NCI-H82 treated with DMSO at 0.1 percent for 48 hours (cell line): Measurements from ENCODE around the gene PCNT.

Experiments used
- DNase-seq: peaks from one replicate; lab custom pipeline; 2025; ENCODE audit not compliant: unreplicated experiment; lab: John Stamatoyannopoulos, UW

PCNT gene

GRCh38 chr21:46379691-46380090 lies 55.7 kb downstream of the PCNT start:
- no peak for DNase-seq

DNA sequence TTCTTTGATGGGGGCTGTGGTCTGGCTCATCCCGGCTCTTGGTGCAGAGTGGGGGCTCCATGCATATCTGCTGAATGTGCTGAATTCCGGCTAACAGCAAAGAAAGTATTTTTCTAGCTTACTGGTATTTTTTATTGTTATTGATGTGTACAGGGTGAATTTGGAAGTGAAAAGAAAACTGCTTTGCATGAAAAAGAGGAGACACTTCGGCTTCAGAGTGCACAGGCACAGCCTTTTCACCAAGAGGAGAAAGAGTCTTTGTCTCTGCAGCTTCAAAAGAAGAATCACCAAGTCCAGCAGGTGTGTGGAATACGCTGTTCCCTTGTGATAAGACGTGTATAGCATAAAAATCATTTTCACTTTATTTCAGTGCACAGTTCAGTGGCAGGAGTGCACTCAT lies 57.6 kb downstream of the PCNT start:
- no peak for DNase-seq

DNA sequence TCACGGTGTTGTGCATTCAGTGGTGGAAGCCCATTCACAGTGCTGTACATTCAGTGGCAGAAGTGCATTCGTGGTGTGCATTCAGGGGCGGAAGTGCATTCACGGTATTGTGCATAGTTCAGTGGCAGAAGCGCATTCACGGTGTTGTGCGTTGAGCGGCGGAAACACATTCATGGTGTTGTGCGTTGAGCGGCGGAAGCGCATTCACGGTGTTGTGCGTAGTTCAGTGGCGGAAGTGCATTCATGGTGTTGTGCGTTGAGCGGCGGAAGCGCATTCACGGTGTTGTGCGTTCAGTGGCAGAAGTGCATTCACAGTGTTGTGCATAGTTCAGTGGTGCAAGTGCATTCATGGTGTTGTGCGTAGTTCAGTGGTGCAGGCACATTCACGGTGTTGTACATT lies 60.6 kb downstream of the PCNT start:
- no peak for DNase-seq

GRCh38 chr21:46385846-46386733 lies 62.1 kb downstream of the PCNT start:
- DNase-seq: no peak

DNA sequence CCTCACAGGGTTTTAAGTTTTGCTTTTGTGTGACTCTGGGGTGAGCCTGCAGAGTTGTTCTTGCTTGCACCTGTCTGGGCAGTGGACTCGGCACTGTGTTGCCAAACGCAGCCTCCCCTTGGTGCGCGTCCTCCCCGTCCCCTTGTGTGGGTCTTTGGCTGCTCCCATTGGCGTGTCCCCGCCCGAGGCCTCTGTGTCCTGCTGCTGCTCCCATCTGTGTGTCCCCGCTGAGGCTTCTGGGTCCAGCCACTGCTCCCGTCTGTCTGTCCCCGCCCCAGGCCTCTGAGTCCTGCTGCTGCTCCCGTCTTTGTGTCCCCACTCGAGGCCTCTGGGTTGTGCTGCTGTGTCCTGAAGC lies 62.8 kb downstream of the PCNT start:
- DNase-seq: no peak

- DNase-seq: no peak
Observed at GRCh38 chr21:46388206-46388880, 64.4 kb downstream of the PCNT start.

- no peak for DNase-seq
Observed at GRCh38 chr21:46388896-46389295, 64.9 kb downstream of the PCNT start.

DNA sequence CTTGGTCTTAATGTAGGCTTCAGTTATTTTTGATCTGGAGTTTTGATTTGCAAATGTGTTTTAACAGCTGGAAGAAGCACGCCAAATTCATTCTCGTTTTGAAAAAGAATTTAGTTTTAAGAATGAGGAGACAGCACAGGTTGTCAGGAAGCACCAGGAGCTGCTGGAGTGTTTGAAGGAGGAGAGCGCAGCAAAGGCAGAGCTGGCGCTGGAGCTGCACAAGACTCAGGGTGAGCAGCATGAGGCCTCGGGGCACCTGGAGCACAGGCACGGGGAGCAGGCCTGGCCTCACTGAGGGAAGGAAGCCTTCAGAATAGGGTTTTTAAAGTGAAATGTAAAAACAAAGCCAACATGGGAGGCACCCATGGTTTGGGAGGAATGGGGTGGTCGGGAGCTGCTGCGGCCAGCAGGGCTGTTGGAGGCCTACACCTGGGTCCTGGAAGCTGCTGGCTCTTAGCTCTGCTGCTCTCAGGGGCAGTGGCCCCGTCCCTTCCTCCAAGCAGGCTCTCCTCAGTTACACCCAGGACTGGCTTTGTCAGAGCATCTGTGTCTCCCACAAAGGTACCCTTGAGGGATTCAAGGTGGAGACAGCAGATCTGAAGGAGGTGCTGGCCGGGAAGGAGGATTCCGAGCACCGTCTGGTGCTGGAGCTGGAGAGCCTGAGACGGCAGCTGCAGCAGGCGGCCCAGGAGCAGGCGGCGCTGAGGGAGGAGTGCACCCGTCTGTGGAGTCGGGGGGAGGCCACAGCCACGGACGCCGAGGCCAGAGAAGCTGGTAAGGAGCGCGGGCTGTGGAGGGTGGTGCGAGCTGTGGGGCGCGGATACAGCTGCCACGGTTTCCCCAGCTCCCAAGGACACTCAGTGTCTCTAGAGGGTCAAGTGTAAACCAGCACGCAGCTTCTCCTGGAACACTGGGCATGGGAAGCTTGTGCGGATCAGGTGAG lies 66.9 kb downstream of the PCNT start:
- no peak for DNase-seq

GRCh38 chr21:46391773-46392172 lies 67.8 kb downstream of the PCNT start:
- no peak for DNase-seq

DNA sequence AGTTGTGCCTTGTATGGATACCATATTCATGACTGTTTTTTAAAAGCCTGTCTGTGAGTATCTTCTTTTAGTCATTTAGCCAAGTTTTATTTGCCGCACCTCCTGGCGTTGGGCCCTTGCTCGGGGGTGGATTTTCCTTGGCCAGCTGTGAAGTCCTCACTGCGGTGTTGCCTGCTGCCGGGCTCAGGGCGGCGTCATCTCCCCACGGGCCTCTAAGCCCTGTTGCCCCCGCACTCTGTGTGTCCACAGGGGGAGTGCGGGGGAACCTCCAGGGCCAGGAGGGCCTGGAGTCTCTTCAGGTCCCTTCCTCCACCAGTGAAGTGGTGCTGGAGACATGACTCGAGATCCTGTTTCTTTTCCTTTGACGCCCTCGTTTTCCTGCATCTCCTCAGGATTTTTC lies 69.0 kb downstream of the PCNT start:
- no peak for DNase-seq

DNA sequence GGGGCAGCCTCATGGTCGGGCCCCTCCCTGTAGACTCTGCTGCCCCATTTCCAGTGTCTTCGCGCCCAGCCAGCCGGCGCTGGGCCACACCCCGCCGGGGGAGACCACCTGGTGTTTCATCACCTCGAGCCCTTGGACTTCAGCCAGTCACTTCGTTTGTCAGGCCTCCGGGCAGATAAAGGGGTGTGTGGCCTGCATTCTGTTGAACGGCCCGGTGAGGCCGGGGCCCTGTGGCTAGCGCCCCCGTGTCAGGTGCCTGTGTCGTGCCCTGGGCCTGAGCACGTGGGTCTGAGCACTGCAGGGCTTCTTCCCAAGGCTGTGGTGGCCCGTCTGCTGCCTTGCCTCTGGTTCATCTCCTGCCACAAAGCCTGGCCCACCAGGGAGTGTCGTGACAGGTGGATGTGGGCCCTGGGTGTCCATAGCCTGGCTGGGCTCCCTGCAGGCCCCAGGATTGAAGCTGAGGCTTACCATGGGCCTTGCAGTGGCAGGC lies 69.5 kb downstream of the PCNT start:
- DNase-seq: no peak

- DNase-seq: no peak
Observed at GRCh38 chr21:46393941-46394594, 70.1 kb downstream of the PCNT start.

DNA sequence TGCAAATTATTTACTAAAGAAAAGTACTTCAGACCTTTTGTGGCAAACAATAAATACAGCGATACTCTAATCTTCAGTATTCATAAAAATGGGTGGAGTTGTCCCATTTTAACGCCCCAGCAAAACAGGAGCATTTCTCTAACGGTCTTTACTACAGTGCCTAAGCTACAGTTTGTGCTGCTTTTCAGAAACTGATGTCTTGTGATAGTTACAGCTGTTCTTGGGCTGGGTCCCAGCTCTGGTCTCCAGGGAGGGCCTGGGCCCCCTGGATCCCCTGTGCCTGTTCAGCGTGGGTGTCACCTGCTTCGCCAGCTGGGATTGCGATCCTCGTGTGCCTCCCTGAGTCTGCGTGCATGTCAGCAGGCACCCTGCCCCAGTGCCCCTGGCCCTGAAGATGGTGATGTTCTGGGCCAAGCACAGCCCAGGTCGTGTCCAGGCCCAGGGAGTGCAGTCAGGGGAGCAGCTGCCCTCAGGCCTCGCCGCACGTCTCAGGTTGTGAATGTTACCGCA lies 70.7 kb downstream of the PCNT start:
- no peak for DNase-seq

DNA sequence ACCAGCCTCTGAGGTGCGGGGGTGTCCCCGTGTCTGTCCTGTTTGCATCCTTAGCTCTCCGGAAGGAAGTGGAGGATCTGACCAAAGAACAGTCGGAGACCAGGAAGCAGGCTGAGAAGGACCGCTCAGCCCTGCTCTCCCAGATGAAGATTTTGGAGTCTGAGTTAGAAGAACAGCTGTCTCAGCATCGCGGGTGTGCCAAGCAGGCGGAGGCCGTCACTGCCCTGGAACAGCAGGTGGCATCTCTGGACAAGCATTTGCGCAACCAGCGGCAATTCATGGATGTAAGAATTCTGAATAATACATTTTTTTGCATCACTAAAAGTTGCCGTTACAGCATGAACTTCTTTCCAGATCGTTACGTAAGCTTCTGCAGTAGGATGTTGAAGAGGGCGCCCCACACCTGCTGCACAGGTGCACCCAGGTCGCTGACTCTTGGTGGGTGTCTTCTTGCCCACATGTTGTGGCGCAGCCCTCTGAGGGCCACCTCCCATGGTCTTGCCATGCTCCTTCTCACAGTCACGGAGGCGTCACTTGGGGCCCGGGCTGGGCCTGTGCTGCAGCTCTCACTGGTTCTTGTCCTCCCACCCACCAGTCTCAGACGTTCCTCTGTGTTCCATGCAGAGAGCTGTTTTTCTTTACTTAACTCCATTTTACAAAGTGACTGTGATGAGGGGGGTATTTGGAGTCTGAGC lies 73.4 kb downstream of the PCNT start:
- no peak for DNase-seq

DNA sequence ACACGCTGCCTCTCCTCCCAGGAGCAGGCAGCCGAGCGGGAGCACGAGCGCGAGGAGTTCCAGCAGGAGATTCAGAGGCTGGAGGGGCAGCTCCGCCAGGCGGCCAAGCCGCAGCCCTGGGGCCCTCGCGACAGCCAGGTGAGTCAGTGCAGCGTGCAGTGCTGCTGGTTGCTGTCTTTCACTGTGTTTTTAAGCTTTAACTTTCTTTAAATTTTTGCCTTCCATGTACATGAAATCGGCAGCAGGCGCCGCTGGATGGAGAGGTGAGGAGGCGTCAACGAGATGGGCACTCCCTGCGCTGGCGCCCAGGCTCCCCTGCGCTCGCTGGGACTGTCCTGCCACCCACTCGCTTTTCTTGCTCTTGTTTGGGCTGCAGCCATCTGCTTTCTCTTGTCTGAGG lies 74.0 kb downstream of the PCNT start:
- DNase-seq: no peak

- no peak for DNase-seq
Observed at GRCh38 chr21:46399129-46399528, 75.2 kb downstream of the PCNT start.

DNA sequence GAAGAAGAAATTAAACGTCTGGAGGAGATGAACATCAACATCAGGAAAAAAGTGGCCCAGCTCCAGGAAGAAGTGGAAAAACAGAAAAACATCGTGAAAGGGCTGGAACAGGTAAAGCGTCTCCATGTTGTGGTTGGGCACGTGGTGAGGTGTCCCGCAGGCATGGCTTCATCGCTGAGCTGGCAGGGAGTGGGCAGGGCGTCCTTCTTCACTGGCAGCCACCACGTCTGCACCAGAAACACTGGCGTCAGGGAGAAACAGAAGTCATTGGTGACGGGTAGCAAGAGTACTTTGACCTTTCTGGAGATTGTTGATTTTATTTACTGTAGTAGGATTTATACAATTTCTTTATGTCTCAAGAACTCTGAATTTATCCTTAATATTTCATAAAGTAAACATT lies 75.7 kb downstream of the PCNT start:
- no peak for DNase-seq

DNA sequence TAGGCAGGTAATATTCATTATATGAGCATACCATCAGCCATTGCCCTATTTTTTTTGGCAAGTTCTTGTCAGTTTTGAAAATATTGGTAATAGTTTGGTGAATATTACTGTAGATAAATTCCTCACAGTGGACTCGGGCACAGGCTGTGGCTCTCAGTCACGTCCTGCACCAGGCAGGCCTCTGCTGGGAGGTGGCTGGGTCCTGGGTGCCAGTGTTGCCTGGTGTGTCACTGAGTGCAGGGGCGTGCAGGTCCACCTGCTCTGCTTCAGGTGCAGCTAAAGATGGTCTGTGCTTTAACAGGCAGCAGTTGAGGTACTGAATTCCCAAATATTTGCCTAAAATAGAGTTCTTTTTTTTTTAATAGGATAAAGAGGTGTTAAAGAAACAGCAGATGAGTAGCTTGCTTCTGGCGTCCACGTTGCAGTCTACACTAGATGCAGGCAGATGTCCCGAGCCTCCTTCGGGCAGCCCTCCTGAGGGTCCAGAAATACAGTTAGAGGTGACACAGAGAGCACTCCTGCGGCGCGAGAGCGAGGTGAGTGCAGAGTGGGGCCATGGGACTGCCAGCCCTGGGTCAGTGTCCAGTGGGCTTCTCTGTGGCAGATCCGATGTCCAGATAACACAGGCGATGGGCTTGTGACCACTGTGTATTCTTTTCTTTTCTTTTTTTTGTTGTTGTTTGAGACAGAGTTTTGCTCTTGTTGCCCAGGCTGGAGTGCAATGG lies 77.4 kb downstream of the PCNT start:
- no peak for DNase-seq

- DNase-seq: no peak
Observed at GRCh38 chr21:46402421-46402820, 78.5 kb downstream of the PCNT start.
